K562 (cell line): Measurements from ENCODE around the gene ENTREP1.

ENCODE experiments used
- CTCF ChIP-seq, 3 experiments: IDR thresholded peaks in 2 of 3; conservative IDR thresholded peaks in 1 of 3; 2 replicates each; pipeline ENCODE4 v1.5.1; 2011 to 2012; ENCODE audit warnings: low read length in 3 of 3, mild to moderate bottlenecking in 3 of 3, control low read depth in 2 of 3, improper control_type of control experiment in 1 of 3, inconsistent platforms in 1 of 3, low read depth in 1 of 3, mixed read lengths in 1 of 3, moderate library complexity in 1 of 3; ENCODE audit not compliant: insufficient read depth in 2 of 3
- FOXK1 ChIP-seq: sonication (generic); formaldehyde crosslinking; IDR thresholded peaks from 2 replicates; pipeline ENCODE4 v1.8.0; 2022; ENCODE audit warnings: missing genetic modification reagents, mild to moderate bottlenecking, borderline replicate concordance
- FOXP1 ChIP-seq: sonication (generic); formaldehyde crosslinking; IDR thresholded peaks from 2 replicates; pipeline ENCODE4 v1.8.0; 2022; ENCODE audit warnings: mild to moderate bottlenecking, missing genetic modification reagents
- USF2 ChIP-seq: sonication (generic); formaldehyde crosslinking; IDR thresholded peaks from 2 replicates; pipeline ENCODE4 v1.5.0; 2020; ENCODE audit warnings: missing genetic modification reagents
- ZNF217 ChIP-seq: sonication (generic); formaldehyde crosslinking; IDR thresholded peaks from 2 replicates; pipeline ENCODE4 v1.8.0; 2022; ENCODE audit warnings: mild to moderate bottlenecking, missing genetic modification reagents

- TF ChIP-seq FOXK1 (no peak), USF2 (CRISPR knock-in tag) (no peak), CTCF (IDR thresholded peaks at IDR 0.05 in 2 of 3, conservative IDR thresholded peaks at IDR 0.05 in 1 of 3; ENCODE audit: insufficient read depth in 2 of 3, low read depth in 1 of 3, low read length in 3 of 3) (no peak), FOXP1 (no peak), ZNF217 (CRISPR knock-in tag) (no peak)
Observed at GRCh38 chr9:69363191-69363590, 38.2 kb downstream of the ENTREP1 start.
